ENCODE results near the gene ALG1L2. TPM values are rescaled to one million over a fixed set of nuclear protein-coding genes. Genes with fewer than 3 reads are reported as not detected.

Gene ALG1L2
- total and polyA plus RNA-seq, 2 of the 8 experiments (the other 6 are each of a cell fraction or from before 2014, with no cell fraction given): 0.15 to 1.7 TPM

- TF ChIP-seq ATF3 (IDR thresholded peaks at IDR 0.05; ENCODE audit: insufficient read depth, low read depth, low read length) (no peak), EZH2 (IDR thresholded peaks at IDR 0.05; ENCODE audit: low read depth, low read length, severe bottlenecking) (no peak), SUZ12 (IDR thresholded peaks at IDR 0.05; ENCODE audit: low read length) (no peak), GABPA (IDR thresholded peaks at IDR 0.05; ENCODE audit: borderline replicate concordance, insufficient read depth, low read length) (no peak), E2F6 (IDR thresholded peaks at IDR 0.05) (no peak), TBP (IDR thresholded peaks at IDR 0.05; ENCODE audit: low read depth, low read length) (no peak), SIX5 (IDR thresholded peaks at IDR 0.05; ENCODE audit: low read depth, low read length) (no peak), CTBP2 (IDR thresholded peaks at IDR 0.05; ENCODE audit: borderline replicate concordance, insufficient read depth, insufficient read length, low read length) (no peak)
Measured at GRCh38 chr3:130044370-130044769, 37.3 kb upstream of the ALG1L2 start (continued).
